PC-9 (cell line): ENCODE data around the gene ACBD3. TPM values are rescaled to one million over a fixed set of nuclear protein-coding genes. Genes with fewer than 3 reads are reported as not detected.

Source experiments
- total RNA-seq: library from RNA; stranded (reverse); gene quantifications from 2 replicates; pipeline ENCODE4 v1.2.3, GENCODE V29; 2021

The ACBD3 gene
- total RNA-seq, 1 experiment from 2014 or later = 46.4 TPM

Other genes with a start within 250 kb of the ACBD3 start
- not detected in 2 replicates for gene LEFTY2, start 245.5 kb downstream of the ACBD3 start, total RNA-seq
- gene SDE2, start 187.4 kb downstream of the ACBD3 start, total RNA-seq = 16.0 and 17.3 TPM in 2 replicates
- gene H3-3A, start 124.0 kb downstream of the ACBD3 start, total RNA-seq = 404 and 584 TPM in 2 replicates
- gene MIXL1, start 36.9 kb upstream of the ACBD3 start, total RNA-seq = not detected in 2 replicates
- gene LIN9, start 122.4 kb upstream of the ACBD3 start, total RNA-seq = 10.0 and 12.1 TPM in 2 replicates
- 123 and 157 TPM in 2 replicates for gene PARP1, start 221.4 kb upstream of the ACBD3 start, total RNA-seq